SK-N-SH (cell line): ENCODE results near the gene TXNRD2. TPM values are rescaled to one million over a fixed set of nuclear protein-coding genes. Genes with fewer than 3 reads are reported as not detected.
"Not testable (repeated sequence)": the region's sequence is repeated elsewhere in the genome, so short reads cannot be mapped to it uniquely, and the experiment has no call there.

Experiments used
- CTCF ChIA-PET: fragments of 300-600, 350-600 bp; formaldehyde crosslinking; extraction: SDS; loops from one replicate; lab custom pipeline; 2021; lab: Yijun Ruan, JAX
- POLR2A ChIA-PET: fragments of 350-600 bp; sonication (Branson Sonifier 250); formaldehyde crosslinking; extraction: SDS; loops from one replicate; lab custom pipeline; 2020; ENCODE audit warnings: antibody characterized with exemption, inconsistent platforms; lab: Yijun Ruan, JAX
- DNase-seq: peaks from one replicate; pipeline ENCODE4 v3.0.0; 2012
- H2AFZ ChIP-seq: fragments of 200-600 bp; sonication (generic); 2 replicates; pipeline ENCODE4 v1.8.1; 2016; ENCODE audit warnings: antibody characterized with exemption, mild to moderate bottlenecking, low read depth
- H3F3A ChIP-seq: fragments of 200-600 bp; sonication (generic); replicated peaks from 2 replicates; pipeline ENCODE3; 2016; ENCODE audit warnings: antibody characterized with exemption, mild to moderate bottlenecking; ENCODE audit not compliant: insufficient read depth
- H3K27ac ChIP-seq, 2 experiments: fragments of 200-500 bp in 1 of 2; fragments of 200-600 bp in 1 of 2; sonication (Bioruptor generic) in 1 of 2; sonication (generic), shearing (Covaris generic) in 1 of 2; 2 replicates each; pipeline versions ENCODE4 v1.5.1 to v1.6.1; 2014 to 2016; ENCODE audit warnings: low read depth in 2 of 2, inconsistent platforms in 1 of 2, low read length in 1 of 2, mild to moderate bottlenecking in 1 of 2, mixed read lengths in 1 of 2
- H3K27me3 ChIP-seq: fragments of 200-600 bp; sonication (generic), shearing (Covaris generic); 2 replicates; pipeline ENCODE4 v1.6.1; 2016; ENCODE audit warnings: mixed run types; ENCODE audit not compliant: insufficient read depth
- H3K36me3 ChIP-seq, 2 experiments: fragments of 200-500 bp in 1 of 2; fragments of 200-600 bp in 1 of 2; sonication (Bioruptor generic) in 1 of 2; sonication (generic) in 1 of 2; replicated peaks in 1 of 2; 2 replicates each; pipeline versions ENCODE3 to v1.5.1; 2014 to 2016; ENCODE audit warnings: low read length in 1 of 2, mild to moderate bottlenecking in 1 of 2; ENCODE audit not compliant: insufficient read depth in 2 of 2, control insufficient read depth in 1 of 2
- H3K4me1 ChIP-seq, 2 experiments: fragments of 200-500 bp in 1 of 2; fragments of 200-600 bp in 1 of 2; sonication (Bioruptor generic) in 1 of 2; sonication (generic), shearing (Covaris generic) in 1 of 2; 2 replicates each; pipeline versions ENCODE4 v1.5.1 to v1.6.1; 2014 to 2016; ENCODE audit warnings: low read depth in 1 of 2, low read length in 1 of 2, mixed run types in 1 of 2; ENCODE audit not compliant: insufficient read depth in 2 of 2, control insufficient read depth in 1 of 2
- H3K4me2 ChIP-seq: fragments of 200-600 bp; sonication (generic), shearing (Covaris generic); 2 replicates; pipeline ENCODE4 v1.6.1; 2017; ENCODE audit warnings: mixed run types
- H3K4me3 ChIP-seq, 2 experiments: fragments of 200-500 bp in 1 of 2; fragments of 200-600 bp in 1 of 2; sonication (Bioruptor generic) in 1 of 2; sonication (generic), shearing (Covaris generic) in 1 of 2; 2 replicates each; pipeline versions ENCODE4 v1.5.1 to v1.8.1; 2014 to 2016; ENCODE audit warnings: low read depth in 2 of 2, inconsistent platforms in 1 of 2, low read length in 1 of 2, mild to moderate bottlenecking in 1 of 2, mixed read lengths in 1 of 2, moderate library complexity in 1 of 2
- H3K79me2 ChIP-seq: fragments of 200-600 bp; sonication (generic); 2 replicates; pipeline ENCODE4 v1.8.1; 2017; ENCODE audit warnings: mild to moderate bottlenecking; ENCODE audit not compliant: insufficient read depth
- H3K9ac ChIP-seq: fragments of 200-600 bp; sonication (generic); 2 replicates; pipeline ENCODE4 v1.6.1; 2017; ENCODE audit warnings: mixed run types
- H3K9me2 ChIP-seq: fragments of 200-600 bp; sonication (generic); 2 replicates; pipeline ENCODE4 v1.6.1; 2017; ENCODE audit warnings: mixed run types
- H3K9me3 ChIP-seq: fragments of 200-600 bp; sonication (generic); 2 replicates; pipeline ENCODE4 v1.6.1; 2017; ENCODE audit warnings: mixed run types, mild to moderate bottlenecking, moderate library complexity
- H4K20me1 ChIP-seq: fragments of 200-600 bp; sonication (generic); 2 replicates; pipeline ENCODE4 v1.6.1; 2017; ENCODE audit warnings: mild to moderate bottlenecking, mixed run types; ENCODE audit not compliant: insufficient read depth
- EZH2phosphoT487 ChIP-seq: fragments of 200-600 bp; sonication (generic); IDR thresholded peaks from 2 replicates; pipeline ENCODE4 v1.6.1; 2017; ENCODE audit warnings: low read depth, mixed run types, mild to moderate bottlenecking, antibody characterized with exemption, moderate library complexity, borderline replicate concordance
- FOXM1 ChIP-seq: IDR thresholded peaks from 2 replicates; pipeline ENCODE4 v1.4.0; 2012; ENCODE audit warnings: low read depth, mild to moderate bottlenecking
- MXI1 ChIP-seq: IDR thresholded peaks from 2 replicates; pipeline ENCODE4 v1.6.1; 2012; ENCODE audit warnings: mild to moderate bottlenecking, low read depth, low read length, improper control_type of control experiment
- NFIC ChIP-seq: IDR thresholded peaks from 2 replicates; pipeline ENCODE4 v1.4.0; 2012; ENCODE audit warnings: borderline replicate concordance
- PBX3 ChIP-seq: IDR thresholded peaks from 2 replicates; pipeline ENCODE4; 2012
- RAD21 ChIP-seq: IDR thresholded peaks from 2 replicates; pipeline ENCODE4 v1.6.1; 2012; ENCODE audit warnings: mild to moderate bottlenecking, low read length
- SIN3A ChIP-seq: IDR thresholded peaks from 2 replicates; pipeline ENCODE4 v1.6.1; 2012; ENCODE audit warnings: low read depth, mild to moderate bottlenecking, low read length, moderate library complexity, borderline replicate concordance
- TCF12 ChIP-seq: IDR thresholded peaks from 2 replicates; pipeline ENCODE4 v1.4.0; 2012
- USF1 ChIP-seq: IDR thresholded peaks from 2 replicates; pipeline ENCODE4 v1.4.0; 2012; ENCODE audit warnings: low read depth, borderline replicate concordance
- USF2 ChIP-seq: fragments of 150-350 bp; IDR thresholded peaks from 2 replicates; pipeline ENCODE4 v1.6.1; 2017; ENCODE audit warnings: antibody characterized with exemption, low read length, low read depth, borderline replicate concordance
- WGBS: methylation state at CpG from one replicate; pipeline ENCODE4 v1.1.6; 2017; ENCODE audit warnings: low lambda C conversion rate; 5-methylcytosine and 5-hydroxymethylcytosine counted together
- polyA plus RNA-seq, 3 experiments: library from polyadenylated mRNA; depleted of rRNA; stranded (reverse); fragments of >200 nt; gene quantifications; 2 replicates each; pipeline ENCODE4 v1.2.3, GENCODE V29; 2012

TXNRD2 gene
- polyA plus RNA-seq, 1 of the 3 experiments (the other 2 are of a cell fraction) = 34.7 TPM

GRCh38 chr22:19834599-19834998 lies 107.0 kb downstream of the TXNRD2 start:
- POLR2A ChIA-PET = no interaction called here
- no peak overlapping the region for H3K9ac ChIP-seq
- H3K4me2 ChIP-seq = no peak overlapping the region
- H3F3A ChIP-seq = no peaks in the 10 kb centered on the region
- no peak overlapping the region for H2AFZ ChIP-seq
- peaks cover 0 to 8% of the 10 kb centered on the region in 2 experiments for H3K36me3 ChIP-seq
- CTCF ChIA-PET = no interaction called here
- H3K27ac ChIP-seq = no peak overlapping the region
- H3K4me1 ChIP-seq = no peaks in the 10 kb centered on the region; a peak in 1 of 4 replicates
- no peaks in the 10 kb centered on the region for H4K20me1 ChIP-seq
- TF ChIP-seq RAD21 (no peak), TCF12 (no peak), FOXM1 (no peak), EZH2phosphoT487 (no peak), PBX3 (no peak), SIN3A (no peak), MXI1 (no peak)
- no peak overlapping the region for H3K4me3 ChIP-seq
- H3K9me2 ChIP-seq = no peaks in the 10 kb centered on the region
- H3K9me3 ChIP-seq = no peaks in the 10 kb centered on the region
- no peaks in the 10 kb centered on the region for H3K27me3 ChIP-seq
- no peak for DNase-seq
- H3K79me2 ChIP-seq = peaks cover 10% of the 10 kb centered on the region; the same call in 1 of the 2 replicates

GRCh38 chr22:19833327-19833726 lies 108.3 kb downstream of the TXNRD2 start:
- H3K4me3 ChIP-seq, H3K4me1 ChIP-seq, H3K9me2 ChIP-seq, H2AFZ ChIP-seq, H3K36me3 ChIP-seq, DNase-seq, H4K20me1 ChIP-seq, H3K4me2 ChIP-seq, H3K9ac ChIP-seq, H3K79me2 ChIP-seq, H3K27ac ChIP-seq, H3K9me3 ChIP-seq, H3K27me3 ChIP-seq, H3F3A ChIP-seq, POLR2A ChIA-PET: not testable (repeated sequence)
- 90% methylated on average over 9 of the region's 9 CpGs for WGBS
- CTCF ChIA-PET = interaction anchor here (0.9 to 1.5 kb wide), 3 partner anchors 9 to 14 kb away, joined by 3 to 5 read pairs (median 5); no protein-coding TSS in a partner anchor

GRCh38 chr22:19832476-19833108 lies 109.0 kb downstream of the TXNRD2 start:
- H3F3A ChIP-seq = no peaks in the 10 kb centered on the region
- H3K9me2 ChIP-seq = no peaks in the 10 kb centered on the region
- CTCF ChIA-PET = interaction anchor here (0.9 to 1.5 kb wide), 4 partner anchors 9 to 76 kb away, joined by 3 to 5 read pairs (median 4); no protein-coding TSS in a partner anchor
- no peak overlapping the region for H3K27ac ChIP-seq
- no peak overlapping the region for H3K9ac ChIP-seq
- H3K79me2 ChIP-seq = peaks cover 10% of the 10 kb centered on the region; the same call in 1 of the 2 replicates
- H2AFZ ChIP-seq = no peak overlapping the region
- H3K36me3 ChIP-seq = peaks cover 0 to 8% of the 10 kb centered on the region in 2 experiments
- no peaks in the 10 kb centered on the region for H3K27me3 ChIP-seq
- no peaks in the 10 kb centered on the region for H4K20me1 ChIP-seq
- no peak for TF ChIP-seq USF2
- no peak for TF ChIP-seq NFIC
- TF ChIP-seq USF1 = no peak
- TF ChIP-seq, all 33 proteins: peak for 0
- POLR2A ChIA-PET = interaction anchor here (0.8 to 0.9 kb wide), 2 partner anchors 9 to 12 kb away, joined by 3 read pairs; no protein-coding TSS in a partner anchor
- no peak for DNase-seq
- Histone ChIP-seq H3K4me2 (no peak overlapping the region), H3K9me3 (no peaks in the 10 kb centered on the region), H3K4me1 (no peaks in the 10 kb centered on the region; a peak in 1 of 4 replicates), H3K4me3 (no peak overlapping the region)
- 100% methylated on average over 7 of the region's 7 CpGs for WGBS

- H3K9me2 ChIP-seq, H2AFZ ChIP-seq, H3K9me3 ChIP-seq, H3K4me2 ChIP-seq, H3K79me2 ChIP-seq, H3K4me3 ChIP-seq, H3K9ac ChIP-seq, H3F3A ChIP-seq, DNase-seq, H3K4me1 ChIP-seq, H3K27ac ChIP-seq, H4K20me1 ChIP-seq, H3K27me3 ChIP-seq, H3K36me3 ChIP-seq: not testable (repeated sequence)
- ChIA-PET CTCF (interaction anchor here (0.6 to 2.1 kb wide), 5 partner anchors 11 to 279 kb away, joined by 3 to 5 read pairs (median 5); no protein-coding TSS in a partner anchor), POLR2A (interaction anchor here (0.9 kb wide), 1 partner anchor 9 kb away, joined by 3 read pairs; no protein-coding TSS in a partner anchor)
- WGBS = 100% methylated on average over 3 of the region's 3 CpGs
Measured at GRCh38 chr22:19831979-19832378, 109.6 kb downstream of the TXNRD2 start.
